Upper lobe of left lung (tissue), 6 donors: Measurements from ENCODE around the gene C1orf122. TPM values are rescaled to one million over a fixed set of nuclear protein-coding genes. Genes with fewer than 3 reads are reported as not detected.

Experiments used
- ATAC-seq, 2 donors: fragments of 200-7000 bp; cut with Tn5 transposase; one replicate each; pipeline ENCODE4 v1.9.1; 2022; ENCODE audit warnings: mild to moderate bottlenecking in 2 of 2, moderate library complexity in 2 of 2; ENCODE audit not compliant: low FRiP score in 2 of 2
- DNase-seq, 2 donors: peaks; one replicate each; pipeline ENCODE4 v3.0.0-alpha.2; 2019 to 2020
- H3K27ac ChIP-seq, 4 donors: fragments of 200-600 bp; sonication (generic); one replicate each; pipeline ENCODE4 v1.5.1; 2016 to 2019
- H3K27me3 ChIP-seq, 4 donors: fragments of 200-600 bp; sonication (generic); one replicate each; pipeline ENCODE4 v1.5.1; 2017 to 2019
- H3K36me3 ChIP-seq, 4 donors: fragments of 200-600 bp; sonication (generic); one replicate each; pipeline ENCODE4 v1.5.1; 2016 to 2019
- H3K4me1 ChIP-seq, 4 donors: fragments of 200-600 bp; sonication (generic); one replicate each; pipeline ENCODE4 v1.5.1; 2018 to 2019
- H3K4me3 ChIP-seq, 4 donors: fragments of 200-600 bp; sonication (generic); one replicate each; pipeline ENCODE4 v1.5.1; 2017 to 2019; ENCODE audit warnings: mild to moderate bottlenecking in 2 of 4, moderate library complexity in 1 of 4
- H3K9me3 ChIP-seq, 4 donors: fragments of 200-600 bp; sonication (generic); one replicate each; pipeline ENCODE4 v1.5.1; 2018 to 2019
- CTCF ChIP-seq, 6 experiments: fragments of 450-650 bp in 4 of 6; fragments of 200-600 bp in 2 of 6; sonication (generic) in 2 of 6; IDR thresholded peaks; one replicate each; pipeline ENCODE4 v1.5.1; 2016 to 2019; ENCODE audit warnings: antibody characterized with exemption in 6 of 6
- EP300 ChIP-seq, 4 donors: sonication (generic); formaldehyde crosslinking; IDR thresholded peaks; one replicate each; pipeline ENCODE4 v1.5.1; 2017; ENCODE audit warnings: antibody characterized with exemption in 4 of 4, control low read depth in 2 of 4
- POLR2A ChIP-seq, 4 donors: fragments of 450-650 bp; IDR thresholded peaks; one replicate each; pipeline ENCODE4 v1.5.1; 2016 to 2017; ENCODE audit warnings: antibody characterized with exemption in 4 of 4, mild to moderate bottlenecking in 2 of 4
- POLR2AphosphoS5 ChIP-seq, 2 donors: sonication (generic); formaldehyde crosslinking; IDR thresholded peaks; one replicate each; pipeline ENCODE4 v1.5.1; 2017; ENCODE audit warnings: antibody characterized with exemption in 2 of 2
- WGBS, 2 donors: methylation state at CpG; one replicate each; pipeline ENCODE4 v1.1.5; 2017 to 2018; 5-methylcytosine and 5-hydroxymethylcytosine counted together
- total RNA-seq, 6 donors: library from RNA; depleted of rRNA in 4 of 6; stranded (reverse); fragments of >200 nt in 4 of 6; gene quantifications; one replicate each; pipeline versions ENCODE4 v1.1.0 to v1.2.1, GENCODE V29; 2016 to 2021
- donor health status: DM: no; HTN: no; CAD: no; lungs with moderate emphysema.
- donor health status: DM: no; HTN: yes; CAD: no; lungs with severe emphysema.

The C1orf122 gene
- total RNA-seq, 6 donors from 2014 or later = 30.0 to 90.1 (median 39.9) TPM

- no peak for TF ChIP-seq EP300 (IDR thresholded peaks at IDR 0.05)
- peak; percentile 53 to 77 (median 70) for TF ChIP-seq CTCF (IDR thresholded peaks at IDR 0.05)
- Histone ChIP-seq H3K4me1 (peaks cover 22 to 33% (median 27%) of the 10 kb centered on the region in 4 donors), H3K27ac (no peak overlapping the region), H3K9me3 (no peaks in the 10 kb centered on the region), H3K27me3 (no peaks in the 10 kb centered on the region), H3K36me3 (peaks cover 13 to 35% (median 18%) of the 10 kb centered on the region in 4 donors), H3K4me3 (no peak overlapping the region)
- WGBS, 2 donors = 35 to 37% methylated on average over 7 of the region's 7 CpGs
- ATAC-seq = peak; percentile 59 to 78
- DNase-seq = peak in 1 of 2 donors; percentile 83
Measured at GRCh38 chr1:37811027-37811655, 3.6 kb downstream of the C1orf122 start.

DNA sequence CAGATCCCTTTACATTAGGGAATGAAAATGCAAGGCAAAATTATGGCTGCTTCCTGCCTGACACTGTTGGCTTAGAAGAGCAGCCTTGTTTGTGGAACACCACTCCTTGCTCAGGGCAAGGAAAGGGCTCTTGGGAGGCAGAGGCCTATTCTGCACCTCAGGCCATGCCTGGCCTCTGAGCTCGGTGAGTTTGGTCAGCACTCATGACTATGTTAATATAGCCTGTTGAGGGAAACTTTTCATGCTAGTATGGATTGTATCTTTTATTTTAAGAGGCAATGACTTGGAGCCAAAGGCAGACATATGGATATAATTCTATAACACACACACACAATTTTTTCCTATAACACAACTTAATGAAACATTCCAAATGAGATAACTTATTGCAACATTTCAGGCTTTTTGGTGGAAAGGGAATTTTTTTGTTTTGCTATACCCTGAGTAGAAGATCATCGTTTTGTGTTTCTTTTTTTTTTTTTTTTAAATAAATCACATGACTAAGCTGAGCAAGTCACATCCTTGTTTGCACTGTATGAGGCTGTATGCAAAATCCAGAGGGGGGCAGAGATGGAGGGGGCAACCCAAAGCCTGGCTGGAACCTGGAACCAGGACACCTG, 6.0 kb downstream of the C1orf122 start:
- H3K9me3 ChIP-seq = no peaks in the 10 kb centered on the region
- peaks cover 14 to 17% (median 14%) of the 10 kb centered on the region in 4 donors for H3K4me1 ChIP-seq
- WGBS, 2 donors = 71 to 95% methylated on average over 2 of the region's 2 CpGs
- no peak overlapping the region for H3K4me3 ChIP-seq
- DNase-seq (no peak), ATAC-seq (no peak)
- TF ChIP-seq CTCF (IDR thresholded peaks at IDR 0.05) (no peak), EP300 (IDR thresholded peaks at IDR 0.05) (no peak), POLR2AphosphoS5 (IDR thresholded peaks at IDR 0.05) (no peak), POLR2A (IDR thresholded peaks at IDR 0.05) (no peak)
- H3K27me3 ChIP-seq = no peaks in the 10 kb centered on the region
- H3K36me3 ChIP-seq = peaks cover 15 to 51% (median 25%) of the 10 kb centered on the region in 4 donors
- no peak overlapping the region for H3K27ac ChIP-seq

DNA sequence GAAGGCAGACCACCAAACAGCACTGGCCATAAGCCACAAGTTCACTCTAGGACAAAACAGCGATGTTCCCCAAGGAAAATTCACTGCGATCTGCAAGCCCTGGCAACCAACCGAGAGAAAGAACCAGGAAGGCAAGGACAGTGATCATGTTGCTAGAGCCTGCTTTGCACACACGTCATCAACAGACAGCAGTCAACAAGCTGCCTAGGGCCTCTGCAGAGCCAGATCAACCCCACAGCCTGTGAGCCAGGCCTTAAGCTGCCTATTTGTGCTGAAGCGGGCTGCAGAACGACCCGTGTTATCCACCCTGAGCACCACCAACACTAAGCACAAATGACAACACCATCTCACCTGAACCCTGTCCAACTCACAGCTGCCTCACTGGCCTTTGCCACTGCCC, 6.7 kb downstream of the C1orf122 start:
- no peak overlapping the region for H3K27ac ChIP-seq
- DNase-seq (no peak), ATAC-seq (no peak)
- H3K9me3 ChIP-seq = no peaks in the 10 kb centered on the region
- no peak overlapping the region for H3K4me3 ChIP-seq
- H3K36me3 ChIP-seq = peaks cover 15 to 57% (median 27%) of the 10 kb centered on the region in 4 donors
- TF ChIP-seq POLR2A (IDR thresholded peaks at IDR 0.05) (no peak), CTCF (IDR thresholded peaks at IDR 0.05) (no peak), EP300 (IDR thresholded peaks at IDR 0.05) (no peak)
- peaks cover 8 to 10% (median 9%) of the 10 kb centered on the region in 4 donors for H3K4me1 ChIP-seq
- WGBS, 2 donors = 88 to 95% methylated on average over 7 of the region's 7 CpGs
- H3K27me3 ChIP-seq = no peaks in the 10 kb centered on the region

DNA sequence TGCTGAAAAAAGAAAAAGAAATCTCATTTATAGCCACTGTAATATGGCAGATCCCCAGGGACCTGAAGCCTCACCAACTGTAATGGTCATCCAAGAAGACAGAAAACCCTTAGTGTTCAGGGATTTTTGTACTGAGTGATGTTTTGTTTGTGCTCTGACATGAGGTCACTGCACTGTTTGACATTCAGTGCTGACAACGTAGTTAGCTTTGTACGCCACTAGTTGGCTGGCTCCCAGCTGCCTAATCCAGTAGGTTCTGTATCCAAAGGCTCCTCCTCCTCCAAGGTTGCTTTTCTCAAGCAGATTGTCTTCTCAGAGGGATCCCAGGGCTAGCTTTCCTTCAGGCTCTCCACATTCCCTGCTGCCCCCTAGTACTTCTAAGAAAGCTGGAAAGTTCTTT, 9.9 kb downstream of the C1orf122 start:
- Histone ChIP-seq H3K36me3 (peaks cover 18 to 89% (median 47%) of the 10 kb centered on the region in 4 donors), H3K4me1 (no peaks in the 10 kb centered on the region), H3K4me3 (no peak overlapping the region), H3K9me3 (no peaks in the 10 kb centered on the region), H3K27ac (no peak overlapping the region), H3K27me3 (no peaks in the 10 kb centered on the region)
- TF ChIP-seq EP300 (IDR thresholded peaks at IDR 0.05) = no peak
- no peak for TF ChIP-seq CTCF (IDR thresholded peaks at IDR 0.05)
- TF ChIP-seq POLR2AphosphoS5 (IDR thresholded peaks at IDR 0.05) = no peak
- no peak for TF ChIP-seq POLR2A (IDR thresholded peaks at IDR 0.05)
- WGBS, 2 donors = 43 to 47% methylated on average over 2 of the region's 2 CpGs
- no peak for DNase-seq
- ATAC-seq = no peak

DNA sequence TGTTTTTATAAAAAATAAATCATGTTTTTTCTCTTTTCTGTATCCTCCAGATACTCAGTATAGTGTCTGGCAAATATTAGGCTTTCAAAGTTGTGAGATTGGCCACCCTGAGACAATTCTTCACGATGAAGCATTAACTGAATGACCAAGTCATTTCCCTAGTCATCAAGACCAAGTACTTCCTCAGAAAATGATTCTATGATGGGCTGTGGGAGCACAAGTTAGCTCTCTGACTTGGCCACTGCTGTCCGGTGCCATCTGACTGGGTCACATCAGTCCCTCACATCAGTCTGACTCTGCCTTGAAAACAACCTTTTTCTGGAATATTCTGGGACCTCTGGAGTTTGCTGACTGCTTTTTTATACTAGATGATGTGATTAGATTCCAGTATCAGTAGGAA, 13.9 kb downstream of the C1orf122 start:
- no peak for ATAC-seq
- Histone ChIP-seq H3K36me3 (peaks cover 7 to 75% (median 43%) of the 10 kb centered on the region in 4 donors), H3K9me3 (no peaks in the 10 kb centered on the region), H3K27ac (no peak overlapping the region), H3K27me3 (no peaks in the 10 kb centered on the region), H3K4me1 (peaks cover 0 to 3% (median 0%) of the 10 kb centered on the region in 4 donors), H3K4me3 (no peak overlapping the region)
- DNase-seq = no peak
- TF ChIP-seq CTCF (IDR thresholded peaks at IDR 0.05) = no peak
- no peak for TF ChIP-seq POLR2A (IDR thresholded peaks at IDR 0.05)
- WGBS, 2 donors = 88 to 95% methylated on average over 2 of the region's 2 CpGs
